Astrocyte of the cerebellum (primary cell): ENCODE measurements around the gene CARM1.
"Not testable (repeated sequence)": the region's sequence is repeated elsewhere in the genome, so short reads cannot be mapped to it uniquely, and the experiment has no call there.

ENCODE experiments used
- DNase-seq: peaks from one replicate; pipeline ENCODE4 v3.0.0-alpha.2; 2011; ENCODE audit warnings: low read depth
- H3K4me3 ChIP-seq: 2 replicates; pipeline ENCODE4 v1.5.1; 2011; ENCODE audit warnings: mild to moderate bottlenecking, low read depth, low read length, moderate library complexity
- CTCF ChIP-seq: IDR thresholded peaks from 2 replicates; pipeline ENCODE4 v1.5.1; 2012; ENCODE audit warnings: low read length, low read depth, moderate library complexity, mild to moderate bottlenecking; ENCODE audit errors: missing control alignments
- in situ Hi-C: cut with HindIII; loops from 2 replicates; pipeline ENCODE4 v1.10.0; 2017; ENCODE audit warnings: low sequenced_read_pairs

The CARM1 gene

DNA sequence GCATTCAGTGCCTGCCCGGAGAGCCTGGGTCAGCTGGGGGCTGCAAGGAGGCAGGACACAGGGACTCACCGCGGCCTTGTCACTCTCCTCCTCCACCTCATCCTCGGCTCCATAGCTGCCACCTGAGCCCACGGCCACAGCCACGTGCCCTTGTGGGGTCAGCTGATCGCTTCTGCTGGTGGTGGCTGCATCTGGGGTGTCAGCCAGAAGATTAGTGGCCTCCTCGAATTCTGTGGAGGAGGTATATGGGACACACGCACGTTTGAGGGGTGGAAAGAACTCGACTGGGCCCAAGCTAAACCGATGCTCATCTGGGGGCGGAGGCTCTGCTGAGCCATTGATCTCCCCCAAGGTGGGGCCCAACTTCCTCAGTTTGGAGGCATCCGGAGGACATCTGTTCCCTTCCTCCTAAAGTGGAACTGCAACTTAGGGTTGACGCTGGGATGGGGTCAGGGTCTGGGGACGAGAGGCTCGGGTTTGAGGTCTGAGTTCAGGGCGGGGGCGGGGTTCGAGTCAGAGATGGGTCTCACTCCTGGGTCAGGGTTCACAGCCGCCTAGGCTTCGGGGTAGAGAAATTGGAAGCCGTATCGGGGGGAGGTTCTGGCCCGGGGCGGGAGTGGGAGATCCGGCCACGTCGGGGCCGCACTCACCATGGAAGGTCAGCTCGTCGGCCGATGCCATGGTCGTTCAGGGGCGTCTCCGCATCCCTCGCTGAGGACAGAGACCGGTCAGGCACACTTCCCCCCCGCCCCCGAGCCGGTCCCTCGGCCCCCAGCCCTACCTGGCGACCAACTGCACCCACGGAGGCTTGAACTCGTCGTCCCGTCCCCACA, 56.6 kb downstream of the CARM1 start:
- no peak for DNase-seq
- in situ Hi-C loops = no loop called here
- peak overlapping the region; percentile 88 for H3K4me3 ChIP-seq
- no peak for TF ChIP-seq CTCF

GRCh38 chr19:10928563-10929401, 57.4 kb downstream of the CARM1 start, which contains the start of the genes TIMM29 and YIPF2:
Gene TIMM29 (plus strand): TSS chr19:10928811. CDS start chr19:10928823, 12 bp downstream.
Gene YIPF2 (minus strand): TSS chr19:10928639. CDS start chr19:10928410, 229 bp downstream.
- peak within 1 kb of the TSS; percentile 88 for H3K4me3 ChIP-seq
- peak; percentile 96 for DNase-seq
- in situ Hi-C loops = no loop called here
- no peak for TF ChIP-seq CTCF

GRCh38 chr19:10929402-10929794, 58.0 kb downstream of the CARM1 start:
- no peak for TF ChIP-seq CTCF
- no peak for DNase-seq
- H3K4me3 ChIP-seq = peak overlapping the region; percentile 88
- in situ Hi-C loops = no loop called here

GRCh38 chr19:10935371-10936059, 64.2 kb downstream of the CARM1 start:
- DNase-seq = no peak
- no peak overlapping the region for H3K4me3 ChIP-seq
- TF ChIP-seq CTCF = no peak
- in situ Hi-C loops = no loop called here

DNA sequence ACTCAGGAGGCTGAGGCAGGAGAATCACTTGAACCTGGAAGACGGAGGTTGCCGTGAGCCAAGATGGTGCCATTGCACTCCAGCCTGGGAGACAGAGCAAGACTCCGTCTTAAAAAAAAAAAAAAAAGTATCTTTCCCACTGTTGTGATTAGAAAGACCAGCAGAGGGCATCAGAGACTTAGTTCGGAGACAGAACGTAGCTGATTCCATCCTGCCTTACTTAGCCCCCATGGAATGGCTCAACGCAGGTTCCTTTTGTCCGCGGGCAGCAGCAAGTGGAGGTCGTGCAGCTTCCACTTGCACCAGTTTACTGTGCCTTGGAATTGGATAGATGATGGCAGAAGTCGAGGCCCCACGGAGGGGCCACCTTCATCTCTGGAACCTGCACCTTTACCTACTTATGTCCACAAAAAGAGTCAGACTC, 65.3 kb downstream of the CARM1 start:
- no peak overlapping the region for H3K4me3 ChIP-seq
- peak; percentile 72 for DNase-seq

GRCh38 chr19:10941649-10942048, 70.3 kb downstream of the CARM1 start:
- H3K4me3 ChIP-seq, DNase-seq, in situ Hi-C loops: not testable (repeated sequence)

More for the DNA sequence above, 65.3 kb downstream of the CARM1 start:
- in situ Hi-C loops = no loop called here
- TF ChIP-seq CTCF = peak; percentile 62

- H3K4me3 ChIP-seq, DNase-seq, in situ Hi-C loops: not testable (repeated sequence)
These were observed 72.1 kb downstream of the CARM1 start for GRCh38 chr19:10943412-10943811.
